Endometrial microvascular endothelial cells (primary cell): Measurements from ENCODE around the gene EIF5AL1. TPM values are rescaled to one million over a fixed set of nuclear protein-coding genes. Genes with fewer than 3 reads are reported as not detected.
"Not testable (repeated sequence)": the region's sequence is repeated elsewhere in the genome, so short reads cannot be mapped to it uniquely, and the experiment has no call there.

Experiments used
- in situ Hi-C: cut with HindIII; loops from 2 replicates; pipeline ENCODE4 v1.10.0; 2017; ENCODE audit warnings: low sequenced_read_pairs, low pct_unique_long_range_greater_than_20kb; ENCODE audit errors: inconsistent ontology term
- total RNA-seq: library from RNA; depleted of rRNA; stranded (reverse); fragments of >200 nt; gene quantifications from one replicate; pipeline ENCODE4 v1.2.3, GENCODE V29; 2015; ENCODE audit errors: inconsistent ontology term

EIF5AL1 gene
- total RNA-seq, 1 donor from 2014 or later: 0.37 TPM

DNA sequence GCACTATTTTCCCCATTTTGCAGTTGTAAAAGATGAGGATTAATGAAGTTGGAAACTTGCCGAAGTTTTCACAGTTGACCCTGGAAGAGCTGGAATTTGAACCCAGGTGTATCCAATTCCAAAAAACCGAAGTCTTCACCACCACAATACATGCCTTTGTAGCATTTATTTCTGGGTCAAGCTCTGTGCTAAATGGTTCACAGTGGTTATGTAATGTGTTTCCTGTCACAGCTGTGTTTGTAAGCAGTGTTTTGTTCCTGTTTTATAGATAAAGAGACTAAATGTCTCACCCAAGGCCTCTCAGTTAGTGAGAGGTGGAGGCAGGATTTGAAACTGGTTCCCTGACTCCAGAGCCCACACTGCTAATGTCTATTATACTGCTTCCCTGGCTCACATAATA is 30.3 kb downstream of the EIF5AL1 start:
- in situ Hi-C loops: no loop called here

DNA sequence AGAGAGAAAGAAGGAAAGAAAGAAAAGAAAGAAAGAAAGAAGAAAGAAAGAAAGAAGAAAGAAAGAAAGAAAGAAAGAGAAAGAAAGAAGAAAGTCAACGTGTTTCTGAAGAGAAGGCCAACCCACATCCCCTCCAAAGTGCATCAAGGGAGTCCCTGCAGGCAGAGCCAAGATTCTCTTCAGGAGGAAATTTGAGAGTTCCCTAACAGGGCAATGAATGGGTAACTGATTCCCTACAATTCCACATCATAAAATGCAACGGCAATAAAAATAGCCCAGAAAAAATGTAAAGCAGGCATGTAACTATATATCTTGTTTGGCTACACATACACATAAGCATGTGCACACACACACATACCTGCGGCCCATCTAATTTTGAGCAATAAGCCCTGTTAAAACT is 32.1 kb downstream of the EIF5AL1 start:
- in situ Hi-C loops: not testable (repeated sequence)

GRCh38 chr10:79544926-79545659 is 32.8 kb downstream of the EIF5AL1 start:
- in situ Hi-C loops: not testable (repeated sequence)

DNA sequence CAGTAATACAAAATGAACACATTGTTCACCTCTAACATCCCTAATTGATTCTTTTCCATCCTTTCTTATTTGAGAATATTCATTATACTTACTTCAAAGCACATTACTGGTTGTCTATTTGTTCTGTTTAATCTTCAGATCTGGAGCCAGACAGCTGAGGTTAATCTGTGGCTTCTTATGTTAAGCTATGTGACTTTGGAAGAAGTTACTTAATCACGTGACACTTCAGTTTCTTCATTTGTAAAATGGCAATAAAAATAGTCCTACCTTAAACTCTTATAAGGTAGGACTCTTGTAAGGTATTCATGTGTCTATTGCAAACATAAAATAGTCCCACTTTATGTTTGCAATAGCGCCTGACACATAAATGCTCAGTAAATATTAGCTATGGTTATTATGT is 34.8 kb downstream of the EIF5AL1 start:
- in situ Hi-C loops: not testable (repeated sequence)

DNA sequence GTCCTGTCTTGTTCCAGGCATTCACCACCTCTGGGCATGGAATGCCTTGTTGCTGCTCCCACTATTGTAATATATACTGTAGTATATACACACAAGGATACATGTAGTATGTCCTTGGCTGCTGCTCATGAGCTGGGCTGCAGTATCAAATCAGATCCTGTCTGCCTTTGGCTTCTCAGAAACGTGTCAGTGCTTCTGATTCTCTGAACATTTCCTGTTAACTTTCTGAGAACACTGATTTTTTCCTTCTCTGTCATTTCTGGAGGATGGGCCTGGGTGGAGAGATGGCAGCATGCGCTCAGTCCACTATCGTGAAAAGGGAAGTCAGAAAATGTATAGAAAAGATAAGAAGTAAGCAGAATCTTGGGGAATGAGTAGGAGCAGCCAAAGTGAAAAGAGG is 35.6 kb downstream of the EIF5AL1 start:
- in situ Hi-C loops: no loop called here

- in situ Hi-C loops: no loop called here
Observed at GRCh38 chr10:79552143-79552542, 39.8 kb downstream of the EIF5AL1 start.

DNA sequence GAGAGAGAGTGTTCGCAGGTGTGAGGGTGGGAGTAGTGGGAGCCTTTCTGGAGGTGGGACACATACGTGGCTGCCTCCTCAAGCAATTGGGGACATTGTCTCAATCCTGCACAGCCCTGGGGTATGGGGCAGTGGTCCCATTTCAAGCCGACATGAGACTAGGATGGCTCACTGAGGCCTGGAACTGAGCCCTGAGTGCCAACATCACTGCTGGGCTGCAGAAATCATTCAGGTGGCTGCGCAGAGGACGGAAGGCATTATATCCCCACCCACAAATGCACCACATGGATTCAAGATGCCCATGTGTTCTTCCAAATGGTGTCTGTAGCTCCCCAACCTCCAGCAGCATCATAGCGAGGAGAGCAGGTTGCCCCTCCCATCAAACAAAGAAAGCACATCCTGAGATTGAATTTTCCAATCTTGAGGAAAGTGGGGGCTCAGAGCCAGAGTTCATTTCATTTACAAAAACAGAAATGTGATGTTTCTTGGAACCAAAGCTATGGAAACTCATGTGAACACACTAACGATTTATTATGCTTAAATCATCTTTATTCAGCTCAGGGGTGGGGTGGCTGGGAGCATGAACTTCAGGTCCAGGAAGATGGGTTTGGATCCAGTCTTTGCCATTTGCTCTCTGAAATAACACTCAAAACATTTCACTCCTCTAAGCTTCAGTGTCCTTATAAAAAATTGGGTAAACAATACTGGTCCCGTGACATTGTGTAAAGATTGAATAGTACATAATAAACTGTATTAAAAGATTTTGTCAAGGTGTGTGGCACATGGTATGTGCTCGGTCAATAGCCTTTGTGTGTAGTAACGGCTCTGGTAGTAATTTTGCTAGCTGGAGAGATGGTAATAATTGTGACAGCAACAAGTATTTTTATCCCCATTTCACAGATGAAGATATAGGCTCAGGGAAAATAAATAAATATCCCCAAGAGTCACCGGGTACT is 43.3 kb downstream of the EIF5AL1 start:
- in situ Hi-C loops: no loop called here

- in situ Hi-C loops: not testable (repeated sequence)
Observed at GRCh38 chr10:79556961-79557360, 44.6 kb downstream of the EIF5AL1 start.

- in situ Hi-C loops: no loop called here
Observed at GRCh38 chr10:79559726-79560125, 47.4 kb downstream of the EIF5AL1 start.

GRCh38 chr10:79560160-79560709 is 47.9 kb downstream of the EIF5AL1 start, which contains the start of gene SFTPA2:
SFTPA2 (minus strand) TSS chr10:79560407; CDS start chr10:79559483, 924 bp downstream.
- in situ Hi-C loops: no loop called here

DNA sequence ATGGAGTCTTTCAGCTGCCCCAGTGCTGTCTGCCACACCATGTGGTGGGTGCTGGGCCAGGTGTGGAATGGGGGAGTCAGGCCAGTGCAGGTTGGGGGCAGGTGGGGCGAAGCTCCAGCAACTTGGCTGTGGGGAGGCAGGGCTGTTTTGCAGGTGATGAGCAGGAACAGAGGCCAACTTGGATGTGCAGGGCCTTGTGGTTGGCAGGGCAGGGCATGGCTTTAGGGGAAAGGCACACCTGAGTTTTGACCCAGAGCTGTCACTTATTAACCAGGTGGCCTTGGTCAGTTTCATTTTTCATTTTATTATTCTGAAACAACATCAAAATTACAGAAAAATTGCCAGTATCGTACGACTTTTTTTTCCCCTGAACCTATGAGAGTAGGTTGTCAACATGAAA is 48.9 kb downstream of the EIF5AL1 start:
- in situ Hi-C loops: no loop called here

DNA sequence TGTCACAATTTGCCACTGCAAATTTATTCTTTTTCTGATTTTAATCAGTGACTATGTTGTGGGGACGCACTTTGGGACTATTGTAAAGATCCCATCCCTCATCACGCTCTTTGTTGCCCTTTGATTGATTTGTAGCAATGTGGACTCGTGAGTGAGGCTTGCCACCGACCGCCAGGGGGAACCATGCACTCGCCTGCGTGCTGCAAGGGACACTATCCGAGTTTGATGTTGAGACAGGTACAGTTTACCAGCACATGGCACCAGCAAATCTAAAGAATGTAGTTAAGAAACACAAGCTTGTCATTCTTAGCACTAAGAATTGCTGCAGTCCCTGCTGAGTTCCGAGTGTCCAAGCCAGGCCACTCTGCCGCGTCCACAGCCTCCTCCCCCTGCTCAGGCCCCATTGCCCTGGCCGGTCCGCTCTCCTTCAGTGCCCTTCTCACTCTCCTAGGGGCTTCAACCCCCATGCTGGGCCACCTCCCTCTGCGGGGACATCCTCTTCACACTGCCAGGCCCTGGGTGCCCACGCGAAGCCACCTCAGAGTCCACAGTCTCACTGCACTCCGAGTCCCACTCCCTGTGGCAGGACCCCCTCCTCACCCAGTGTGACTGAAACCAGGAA is 49.9 kb downstream of the EIF5AL1 start:
- in situ Hi-C loops: no loop called here

- in situ Hi-C loops: no loop called here
Observed at GRCh38 chr10:79563426-79563825, 51.1 kb downstream of the EIF5AL1 start.

Other genes with a start within 250 kb of the EIF5AL1 start
- 58.5 TPM for gene PPIF, start 165.1 kb upstream of the EIF5AL1 start, total RNA-seq
- gene ZCCHC24, start 66.9 kb upstream of the EIF5AL1 start, total RNA-seq: 5.6 TPM
- gene SFTPA2, start 47.9 kb downstream of the EIF5AL1 start, total RNA-seq: not detected
- gene SFTPA1, start 98.4 kb downstream of the EIF5AL1 start, total RNA-seq: not detected
- 1.0 TPM for gene NUTM2B, start 190.7 kb downstream of the EIF5AL1 start, total RNA-seq